Measurements from ENCODE around the gene SKIC2.
"Not testable (repeated sequence)": the region's sequence is repeated elsewhere in the genome, so short reads cannot be mapped to it uniquely, and the experiment has no call there.

SKIC2 gene

GRCh38 chr6:32003301-32003700 lies 44.3 kb downstream of the SKIC2 start:
- not testable (repeated sequence) for DNase-seq (ENCODE audit: extremely low read depth in 1 of 2, low read depth in 1 of 2)

- DNase-seq (ENCODE audit: extremely low read depth in 1 of 2, low read depth in 1 of 2) = not testable (repeated sequence)
Observed at GRCh38 chr6:32004393-32004792, 45.4 kb downstream of the SKIC2 start.

- not testable (repeated sequence) for DNase-seq (ENCODE audit: extremely low read depth in 1 of 2, low read depth in 1 of 2)
Observed at GRCh38 chr6:32004864-32005537, 46.0 kb downstream of the SKIC2 start.

GRCh38 chr6:32005538-32005880 lies 46.5 kb downstream of the SKIC2 start:
- DNase-seq (ENCODE audit: extremely low read depth in 1 of 2, low read depth in 1 of 2) = not testable (repeated sequence)

- not testable (repeated sequence) for DNase-seq (ENCODE audit: extremely low read depth in 1 of 2, low read depth in 1 of 2)
Observed at GRCh38 chr6:32005991-32006529, 47.1 kb downstream of the SKIC2 start.

- not testable (repeated sequence) for DNase-seq (ENCODE audit: extremely low read depth in 1 of 2, low read depth in 1 of 2)
Observed at GRCh38 chr6:32007086-32007485, 48.1 kb downstream of the SKIC2 start.

- DNase-seq (ENCODE audit: extremely low read depth in 1 of 2, low read depth in 1 of 2) = not testable (repeated sequence)
Observed at GRCh38 chr6:32008037-32008436, 49.1 kb downstream of the SKIC2 start.

GRCh38 chr6:32008616-32009015 lies 49.6 kb downstream of the SKIC2 start:
- DNase-seq (ENCODE audit: extremely low read depth in 1 of 2, low read depth in 1 of 2) = not testable (repeated sequence)

GRCh38 chr6:32009537-32009936 lies 50.6 kb downstream of the SKIC2 start:
- not testable (repeated sequence) for DNase-seq (ENCODE audit: extremely low read depth in 1 of 2, low read depth in 1 of 2)

- DNase-seq (ENCODE audit: extremely low read depth in 1 of 2, low read depth in 1 of 2) = not testable (repeated sequence)
Observed at GRCh38 chr6:32010856-32011530, 52.0 kb downstream of the SKIC2 start.

- DNase-seq (ENCODE audit: extremely low read depth in 1 of 2, low read depth in 1 of 2) = not testable (repeated sequence)
Observed at GRCh38 chr6:32012941-32013617, 54.1 kb downstream of the SKIC2 start.

GRCh38 chr6:32013738-32014137 lies 54.8 kb downstream of the SKIC2 start:
- not testable (repeated sequence) for DNase-seq (ENCODE audit: extremely low read depth in 1 of 2, low read depth in 1 of 2)

- DNase-seq (ENCODE audit: extremely low read depth in 1 of 2, low read depth in 1 of 2) = not testable (repeated sequence)
Observed at GRCh38 chr6:32014547-32014946, 55.6 kb downstream of the SKIC2 start, which contains the start of gene C4B. C4B (plus strand) TSS chr6:32014795; CDS start chr6:32014846, 51 bp downstream.
